ENCODE data around the gene WDPCP.
"Not testable (repeated sequence)": the region's sequence is repeated elsewhere in the genome, so short reads cannot be mapped to it uniquely, and the experiment has no call there.

The WDPCP gene

GRCh38 chr2:63588385-63589147 is at the start of gene WDPCP, which contains the start of gene MDH1:
TSS of gene WDPCP (minus strand) at chr2:63588477. CDS start at chr2:63588271, 206 bp downstream.
TSS of gene MDH1 (plus strand) at chr2:63588963. CDS start at chr2:63589044, 81 bp downstream.
- peak; percentile 95 for FAIRE-seq

GRCh38 chr2:63632382-63632781 is 44.1 kb upstream of the WDPCP start:
- FAIRE-seq, result no peak

- FAIRE-seq, result no peak
Observed at GRCh38 chr2:63631501-63631900, 43.2 kb upstream of the WDPCP start.

GRCh38 chr2:63628403-63628942 is 40.2 kb upstream of the WDPCP start:
- peak; percentile 46 for FAIRE-seq

- FAIRE-seq, result no peak
Observed at GRCh38 chr2:63627866-63628265, 39.6 kb upstream of the WDPCP start.

GRCh38 chr2:63623763-63624162 is 35.5 kb upstream of the WDPCP start:
- not testable (repeated sequence) for FAIRE-seq

- no peak for FAIRE-seq
Observed at GRCh38 chr2:63622751-63623150, 34.5 kb upstream of the WDPCP start.

GRCh38 chr2:63619328-63619727 is 31.1 kb upstream of the WDPCP start:
- no peak for FAIRE-seq

- no peak for FAIRE-seq
Observed at GRCh38 chr2:63617366-63617765, 29.1 kb upstream of the WDPCP start.

- no peak for FAIRE-seq
Observed at GRCh38 chr2:63614983-63615945, 27.0 kb upstream of the WDPCP start.

GRCh38 chr2:63614448-63614968 is 26.2 kb upstream of the WDPCP start:
- FAIRE-seq, result no peak

GRCh38 chr2:63613391-63613901 is 25.2 kb upstream of the WDPCP start:
- FAIRE-seq, result no peak

- no peak for FAIRE-seq
Observed at GRCh38 chr2:63610525-63610924, 22.2 kb upstream of the WDPCP start.

GRCh38 chr2:63608865-63609264 is 20.6 kb upstream of the WDPCP start:
- not testable (repeated sequence) for FAIRE-seq

GRCh38 chr2:63604666-63605065 is 16.4 kb upstream of the WDPCP start:
- FAIRE-seq, result no peak

- no peak for FAIRE-seq
Observed at GRCh38 chr2:63600881-63601460, 12.7 kb upstream of the WDPCP start.

- no peak for FAIRE-seq
Observed at GRCh38 chr2:63598981-63599380, 10.7 kb upstream of the WDPCP start.

- no peak for FAIRE-seq
Observed at GRCh38 chr2:63596401-63596883, 8.2 kb upstream of the WDPCP start.

- no peak for FAIRE-seq
Observed at GRCh38 chr2:63594660-63595059, 6.4 kb upstream of the WDPCP start.

- FAIRE-seq, result no peak
Observed at GRCh38 chr2:63591566-63592175, 3.4 kb upstream of the WDPCP start.

- no peak for FAIRE-seq
Observed at GRCh38 chr2:63590626-63591408, 2.5 kb upstream of the WDPCP start.

All from TTC549 (cell line).